OCI-LY7 (cell line): ENCODE measurements around the gene ANTKMT.

Source experiments
- EZH2phosphoT487 ChIP-seq: fragments of 200-600 bp; sonication (generic); IDR thresholded peaks from 2 replicates; pipeline ENCODE4 v1.6.1; 2018; ENCODE audit warnings: low read depth, borderline replicate concordance, mild to moderate bottlenecking, mixed run types, antibody characterized with exemption, low read length, moderate library complexity, mixed read lengths
- TF ChIP-seq, protein P1 (sequence below): fragments of 200-600 bp; sonication (generic); conservative IDR thresholded peaks from 2 replicates; pipeline ENCODE4 v1.5.1; 2014; ENCODE audit warnings: mild to moderate bottlenecking, antibody characterized with exemption, low read length, moderate library complexity, mixed read lengths

DNA sequence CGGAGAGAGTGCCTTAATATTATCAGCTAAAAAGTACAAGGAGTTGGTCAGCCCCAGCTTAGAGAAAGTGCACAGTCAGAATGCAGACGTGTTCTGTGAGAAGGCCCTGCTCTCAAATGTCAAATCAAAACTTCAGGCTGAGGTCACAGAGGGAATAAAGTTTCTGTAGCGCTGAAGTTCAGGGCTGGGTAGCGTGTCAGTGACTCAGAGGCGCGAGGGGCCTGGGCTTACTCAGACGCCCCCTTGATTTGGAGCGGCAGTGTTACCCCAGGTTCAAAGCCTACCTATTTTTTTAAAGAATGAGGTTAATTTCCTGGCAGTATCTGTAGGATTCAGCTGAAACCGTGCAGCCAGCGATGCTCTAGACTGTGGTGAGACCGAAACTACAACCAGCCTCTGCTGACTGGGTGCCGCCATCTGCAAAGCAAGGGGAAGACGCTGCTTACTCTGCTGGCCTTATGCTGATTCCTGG is 15.1 kb downstream of the ANTKMT start:
- TF ChIP-seq, protein P1, sequence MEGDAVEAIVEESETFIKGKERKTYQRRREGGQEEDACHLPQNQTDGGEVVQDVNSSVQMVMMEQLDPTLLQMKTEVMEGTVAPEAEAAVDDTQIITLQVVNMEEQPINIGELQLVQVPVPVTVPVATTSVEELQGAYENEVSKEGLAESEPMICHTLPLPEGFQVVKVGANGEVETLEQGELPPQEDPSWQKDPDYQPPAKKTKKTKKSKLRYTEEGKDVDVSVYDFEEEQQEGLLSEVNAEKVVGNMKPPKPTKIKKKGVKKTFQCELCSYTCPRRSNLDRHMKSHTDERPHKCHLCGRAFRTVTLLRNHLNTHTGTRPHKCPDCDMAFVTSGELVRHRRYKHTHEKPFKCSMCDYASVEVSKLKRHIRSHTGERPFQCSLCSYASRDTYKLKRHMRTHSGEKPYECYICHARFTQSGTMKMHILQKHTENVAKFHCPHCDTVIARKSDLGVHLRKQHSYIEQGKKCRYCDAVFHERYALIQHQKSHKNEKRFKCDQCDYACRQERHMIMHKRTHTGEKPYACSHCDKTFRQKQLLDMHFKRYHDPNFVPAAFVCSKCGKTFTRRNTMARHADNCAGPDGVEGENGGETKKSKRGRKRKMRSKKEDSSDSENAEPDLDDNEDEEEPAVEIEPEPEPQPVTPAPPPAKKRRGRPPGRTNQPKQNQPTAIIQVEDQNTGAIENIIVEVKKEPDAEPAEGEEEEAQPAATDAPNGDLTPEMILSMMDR: no peak
- no peak for TF ChIP-seq EZH2phosphoT487
